GM18907 (cell line): Measurements from ENCODE around the gene ST6GALNAC3.

Source experiments
- ATAC-seq: cut with Tn5 transposase; IDR thresholded peaks from one replicate; pipeline ENCODE4 v1.9.1; 2021; ENCODE audit warnings: mild to moderate bottlenecking, moderate library complexity; ENCODE audit not compliant: unreplicated experiment

ST6GALNAC3 gene

GRCh38 chr1:76186554-76187170 is 112.1 kb downstream of the ST6GALNAC3 start:
- no peak for ATAC-seq

- ATAC-seq: no peak
Observed at GRCh38 chr1:76187436-76187835, 112.9 kb downstream of the ST6GALNAC3 start.

- ATAC-seq: no peak
Observed at GRCh38 chr1:76189310-76189709, 114.8 kb downstream of the ST6GALNAC3 start.

GRCh38 chr1:76190749-76191424 is 116.3 kb downstream of the ST6GALNAC3 start:
- ATAC-seq: peak; percentile 88

- peak; percentile 48 for ATAC-seq
Observed at GRCh38 chr1:76191561-76191960, 117.0 kb downstream of the ST6GALNAC3 start.

GRCh38 chr1:76198452-76198851 is 123.9 kb downstream of the ST6GALNAC3 start:
- no peak for ATAC-seq

- ATAC-seq: no peak
Observed at GRCh38 chr1:76202670-76203069, 128.1 kb downstream of the ST6GALNAC3 start.

- no peak for ATAC-seq
Observed at GRCh38 chr1:76203127-76203526, 128.6 kb downstream of the ST6GALNAC3 start.

- ATAC-seq: no peak
Observed at GRCh38 chr1:76209238-76209637, 134.7 kb downstream of the ST6GALNAC3 start.

GRCh38 chr1:76209648-76210047 is 135.1 kb downstream of the ST6GALNAC3 start:
- no peak for ATAC-seq

GRCh38 chr1:76210160-76210559 is 135.6 kb downstream of the ST6GALNAC3 start:
- ATAC-seq: no peak

- ATAC-seq: peak; percentile 29
Observed at GRCh38 chr1:76218888-76219287, 144.3 kb downstream of the ST6GALNAC3 start.

GRCh38 chr1:76219366-76219818 is 144.8 kb downstream of the ST6GALNAC3 start:
- ATAC-seq: peak; percentile 81

- no peak for ATAC-seq
Observed at GRCh38 chr1:76224752-76225151, 150.2 kb downstream of the ST6GALNAC3 start.

- no peak for ATAC-seq
Observed at GRCh38 chr1:76225526-76225925, 151.0 kb downstream of the ST6GALNAC3 start.

GRCh38 chr1:76227621-76228020 is 153.1 kb downstream of the ST6GALNAC3 start:
- ATAC-seq: no peak

- ATAC-seq: no peak
Observed at GRCh38 chr1:76229279-76230005, 154.9 kb downstream of the ST6GALNAC3 start.

- no peak for ATAC-seq
Observed at GRCh38 chr1:76230842-76231281, 156.3 kb downstream of the ST6GALNAC3 start.

GRCh38 chr1:76231320-76231719 is 156.8 kb downstream of the ST6GALNAC3 start:
- ATAC-seq: no peak

- ATAC-seq: no peak
Observed at GRCh38 chr1:76232666-76233065, 158.1 kb downstream of the ST6GALNAC3 start.

- ATAC-seq: no peak
Observed at GRCh38 chr1:76234061-76234460, 159.5 kb downstream of the ST6GALNAC3 start.

- ATAC-seq: no peak
Observed at GRCh38 chr1:76237211-76237610, 162.7 kb downstream of the ST6GALNAC3 start.
